Suprapubic skin (tissue), 3 donors: ENCODE results near the gene NAT16.

Experiments
- EP300 ChIP-seq: sonication (generic); formaldehyde crosslinking; IDR thresholded peaks from one replicate; pipeline ENCODE4 v1.6.1; 2017; ENCODE audit warnings: antibody characterized with exemption
- POLR2A ChIP-seq, 2 donors: fragments of 450-650 bp; IDR thresholded peaks; one replicate each; pipeline ENCODE4 v1.6.1; 2017; ENCODE audit warnings: antibody characterized with exemption in 2 of 2, mild to moderate bottlenecking in 2 of 2, moderate library complexity in 2 of 2
- TF ChIP-seq, protein P1 (sequence below), 2 donors: fragments of 200-600 bp in 1 of 2; fragments of 450-650 bp in 1 of 2; sonication (generic) in 1 of 2; IDR thresholded peaks; one replicate each; pipeline ENCODE4 v1.5.1; 2016 to 2019; ENCODE audit warnings: antibody characterized with exemption in 2 of 2, mild to moderate bottlenecking in 1 of 2, moderate library complexity in 1 of 2

- TF ChIP-seq EP300 (no peak), POLR2A (IDR thresholded peaks at IDR 0.05) (no peak)
- TF ChIP-seq, protein P1, sequence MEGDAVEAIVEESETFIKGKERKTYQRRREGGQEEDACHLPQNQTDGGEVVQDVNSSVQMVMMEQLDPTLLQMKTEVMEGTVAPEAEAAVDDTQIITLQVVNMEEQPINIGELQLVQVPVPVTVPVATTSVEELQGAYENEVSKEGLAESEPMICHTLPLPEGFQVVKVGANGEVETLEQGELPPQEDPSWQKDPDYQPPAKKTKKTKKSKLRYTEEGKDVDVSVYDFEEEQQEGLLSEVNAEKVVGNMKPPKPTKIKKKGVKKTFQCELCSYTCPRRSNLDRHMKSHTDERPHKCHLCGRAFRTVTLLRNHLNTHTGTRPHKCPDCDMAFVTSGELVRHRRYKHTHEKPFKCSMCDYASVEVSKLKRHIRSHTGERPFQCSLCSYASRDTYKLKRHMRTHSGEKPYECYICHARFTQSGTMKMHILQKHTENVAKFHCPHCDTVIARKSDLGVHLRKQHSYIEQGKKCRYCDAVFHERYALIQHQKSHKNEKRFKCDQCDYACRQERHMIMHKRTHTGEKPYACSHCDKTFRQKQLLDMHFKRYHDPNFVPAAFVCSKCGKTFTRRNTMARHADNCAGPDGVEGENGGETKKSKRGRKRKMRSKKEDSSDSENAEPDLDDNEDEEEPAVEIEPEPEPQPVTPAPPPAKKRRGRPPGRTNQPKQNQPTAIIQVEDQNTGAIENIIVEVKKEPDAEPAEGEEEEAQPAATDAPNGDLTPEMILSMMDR (IDR thresholded peaks at IDR 0.05), result no peak
These were observed 28.0 kb downstream of the NAT16 start for GRCh38 chr7:101151908-101152651.
